Hepatic stellate cell (primary cell): ENCODE data around the gene PLEKHA5.

Experiments used
- DNase-seq: peaks from one replicate; pipeline ENCODE4 v3.0.0; 2011; ENCODE audit warnings: low spot score

Gene PLEKHA5

GRCh38 chr12:19130224-19131024, 891 bp downstream of the PLEKHA5 start:
- peak; percentile 34 for DNase-seq

- DNase-seq = peak; percentile 53
These were observed 1.5 kb downstream of the PLEKHA5 start for GRCh38 chr12:19131025-19131444.

- no peak for DNase-seq
These were observed 9.0 kb downstream of the PLEKHA5 start for GRCh38 chr12:19138551-19138950.

- no peak for DNase-seq
These were observed 9.4 kb downstream of the PLEKHA5 start for GRCh38 chr12:19138956-19139355.

GRCh38 chr12:19139615-19140194, 10.2 kb downstream of the PLEKHA5 start:
- DNase-seq = no peak

GRCh38 chr12:19140381-19141236, 11.1 kb downstream of the PLEKHA5 start:
- DNase-seq = no peak

- DNase-seq = no peak
These were observed 13.0 kb downstream of the PLEKHA5 start for GRCh38 chr12:19142499-19142898.

- no peak for DNase-seq
These were observed 14.8 kb downstream of the PLEKHA5 start for GRCh38 chr12:19144287-19144686.

- DNase-seq = no peak
These were observed 15.5 kb downstream of the PLEKHA5 start for GRCh38 chr12:19144985-19145384.

- no peak for DNase-seq
These were observed 19.3 kb downstream of the PLEKHA5 start for GRCh38 chr12:19148860-19149259.

- DNase-seq = no peak
These were observed 20.9 kb downstream of the PLEKHA5 start for GRCh38 chr12:19150273-19150900.

GRCh38 chr12:19151298-19151697, 21.8 kb downstream of the PLEKHA5 start:
- DNase-seq = no peak

- DNase-seq = no peak
These were observed 23.9 kb downstream of the PLEKHA5 start for GRCh38 chr12:19153396-19153795.

GRCh38 chr12:19154686-19155085, 25.2 kb downstream of the PLEKHA5 start:
- DNase-seq = no peak

- DNase-seq = no peak
These were observed 26.6 kb downstream of the PLEKHA5 start for GRCh38 chr12:19155981-19156734.

- no peak for DNase-seq
These were observed 29.4 kb downstream of the PLEKHA5 start for GRCh38 chr12:19158923-19159322.

- no peak for DNase-seq
These were observed 31.7 kb downstream of the PLEKHA5 start for GRCh38 chr12:19161216-19161615.

- DNase-seq = no peak
These were observed 35.9 kb downstream of the PLEKHA5 start for GRCh38 chr12:19165451-19165850.

GRCh38 chr12:19166387-19166786, 36.9 kb downstream of the PLEKHA5 start:
- no peak for DNase-seq

- DNase-seq = no peak
These were observed 37.4 kb downstream of the PLEKHA5 start for GRCh38 chr12:19166956-19167355.

- DNase-seq = no peak
These were observed 38.2 kb downstream of the PLEKHA5 start for GRCh38 chr12:19167708-19168107.

GRCh38 chr12:19168644-19169043, 39.1 kb downstream of the PLEKHA5 start:
- DNase-seq = no peak
